Caco-2 (cell line): ENCODE data around the gene DPY30. TPM values are rescaled to one million over a fixed set of nuclear protein-coding genes. Genes with fewer than 3 reads are reported as not detected.

Source experiments
- BruUV-seq: library from RNA; stranded (reverse); fragments of 400-500 nt; replicated peaks from 2 replicates; lab custom pipeline; 2021; lab: Mats Ljungman, UMichigan
- CTCF ChIA-PET: fragments of 300-600 bp; sonication (Branson Sonifier 250); formaldehyde crosslinking; loops from one replicate; lab custom pipeline; 2022; ENCODE audit warnings: antibody characterized with exemption; lab: Charles Lee
- POLR2A ChIA-PET: fragments of 300-600 bp; sonication (Branson Sonifier 250); formaldehyde crosslinking; loops from one replicate; lab custom pipeline; 2022; ENCODE audit warnings: antibody characterized with exemption; lab: Charles Lee
- DNase-seq, 2 experiments: peaks; one replicate each; pipeline versions ENCODE4 v3.0.0 to v3.0.0-alpha.2; 2020 to 2022
- H3K27me3 ChIP-seq: replicated peaks from 2 replicates; pipeline ENCODE4 v1.6.0; 2011; ENCODE audit warnings: low read length; ENCODE audit not compliant: control insufficient read depth, insufficient read depth
- H3K36me3 ChIP-seq: 2 replicates; pipeline ENCODE4 v1.5.1; 2011; ENCODE audit warnings: low read length; ENCODE audit not compliant: control insufficient read depth, insufficient read depth
- H3K4me1 ChIP-seq: fragments of 250-450 bp; sonication (Bioruptor Pico); 2 replicates; pipeline ENCODE4 v1.5.1; 2020; ENCODE audit warnings: mild to moderate bottlenecking
- H3K4me3 ChIP-seq: 2 replicates; pipeline ENCODE4 v1.5.1; 2011; ENCODE audit warnings: low read depth, mild to moderate bottlenecking, control low read depth, low read length
- H3K9me3 ChIP-seq: fragments of 250-450 bp; sonication (Bioruptor Pico); 2 replicates; pipeline ENCODE4 v1.5.1; 2020; ENCODE audit warnings: mild to moderate bottlenecking, moderate library complexity
- H3K27ac Mint-ChIP-seq: one replicate; pipeline ENCODE4 v1.8.0; 2022; ENCODE audit warnings: mixed read lengths; ENCODE audit not compliant: unreplicated experiment
- H3K27me3 Mint-ChIP-seq: one replicate; pipeline ENCODE4 v1.8.0; 2022; ENCODE audit warnings: mixed read lengths; ENCODE audit not compliant: insufficient read depth, unreplicated experiment
- H3K36me3 Mint-ChIP-seq: one replicate; pipeline ENCODE4 v1.8.0; 2022; ENCODE audit warnings: mild to moderate bottlenecking, mixed read lengths; ENCODE audit not compliant: insufficient read depth, unreplicated experiment
- H3K4me1 Mint-ChIP-seq: one replicate; pipeline ENCODE4 v1.8.0; 2022; ENCODE audit warnings: low read depth, mixed read lengths; ENCODE audit not compliant: unreplicated experiment
- H3K4me3 Mint-ChIP-seq: one replicate; pipeline ENCODE4 v1.8.0; 2022; ENCODE audit warnings: mild to moderate bottlenecking, moderate library complexity, mixed read lengths; ENCODE audit not compliant: unreplicated experiment
- H3K9me3 Mint-ChIP-seq: one replicate; pipeline ENCODE4 v1.8.0; 2022; ENCODE audit warnings: mixed read lengths; ENCODE audit not compliant: unreplicated experiment
- CTCF ChIP-seq, 2 experiments: fragments of 200-600 bp in 1 of 2; IDR thresholded peaks; 1 replicate in 1 of 2; 2 replicates in 1 of 2; pipeline versions ENCODE4 v1.5.1 to v1.8.0; 2011 to 2022; ENCODE audit warnings: antibody characterized with exemption in 1 of 2, control low read depth in 1 of 2, inconsistent platforms in 1 of 2, low read depth in 1 of 2, low read length in 1 of 2, mild to moderate bottlenecking in 1 of 2, moderate library complexity in 1 of 2; ENCODE audit not compliant: insufficient read depth in 1 of 2, severe bottlenecking in 1 of 2, unreplicated experiment in 1 of 2
- intact Hi-C: fragments of 100-400 bp; cut with micrococcal nuclease; formaldehyde crosslinking; loops from one replicate; pipeline ENCODE4 v1.10.0; 2022; ENCODE audit not compliant: unreplicated experiment
- total RNA-seq: library from RNA; stranded (reverse); gene quantifications from 2 replicates; pipeline ENCODE4 v1.2.3, GENCODE V29; 2022

The DPY30 gene
- total RNA-seq, 1 experiment from 2014 or later, result 136 TPM

GRCh38 chr2:32067549-32067948 lies 27.9 kb upstream of the DPY30 start:
- intact Hi-C loops, result loop anchor here (10.0 kb wide), 1 partner anchor 287 kb away; the partner anchor contains the start of gene BIRC6
- Histone ChIP-seq H3K36me3 (no peaks in the 10 kb centered on the region), H3K9me3 (no peaks in the 10 kb centered on the region), H3K27me3 (no peaks in the 10 kb centered on the region), H3K4me3 (no peak overlapping the region), H3K4me1 (peaks cover 12% of the 10 kb centered on the region)
- Mint-ChIP-seq H3K36me3 (peaks cover 14% of the 10 kb centered on the region), H3K27me3 (no peaks in the 10 kb centered on the region), H3K4me1 (peaks cover 8% of the 10 kb centered on the region), H3K4me3 (no peak overlapping the region), H3K9me3 (no peaks in the 10 kb centered on the region), H3K27ac (no peak overlapping the region)
- TF ChIP-seq CTCF (IDR thresholded peaks at IDR 0.05; ENCODE audit: insufficient read depth in 1 of 2, low read depth in 1 of 2, low read length in 1 of 2, severe bottlenecking in 1 of 2, unreplicated experiment in 1 of 2), result no peak
- BruUV-seq, result no TSS peak
- no peak for DNase-seq
- ChIA-PET CTCF (interaction anchor here (0.9 kb wide), 1 partner anchor 28 kb away, joined by 3 read pairs; the partner anchor contains the start of gene DPY30), POLR2A (interaction anchor here (0.7 to 1.0 kb wide), 2 partner anchors 28 to 98 kb away, joined by 3 to 5 read pairs; partner anchors contain the start of gene SLC30A6)

- CTCF ChIA-PET, result interaction anchor here (3.2 kb wide), 1 partner anchor 9 kb away, joined by 13 read pairs; no protein-coding TSS in a partner anchor
These were observed 25.1 kb upstream of the DPY30 start for GRCh38 chr2:32064713-32065112.

More at GRCh38 chr2:32064713-32065112, 25.1 kb upstream of the DPY30 start:
- peak overlapping the region; percentile 78 for H3K27ac Mint-ChIP-seq
- no peak for DNase-seq
- H3K4me1 Mint-ChIP-seq, result peaks cover 7% of the 10 kb centered on the region
- H3K4me1 ChIP-seq, result no peaks in the 10 kb centered on the region; the same call in 1 of the 2 replicates
- no peaks in the 10 kb centered on the region for H3K9me3 ChIP-seq
- intact Hi-C loops, result loop anchor here (10.0 kb wide), 1 partner anchor 290 kb away; the partner anchor contains the start of gene BIRC6
- TF ChIP-seq CTCF (IDR thresholded peaks at IDR 0.05; ENCODE audit: insufficient read depth in 1 of 2, low read depth in 1 of 2, low read length in 1 of 2, severe bottlenecking in 1 of 2, unreplicated experiment in 1 of 2), result no peak
- no peaks in the 10 kb centered on the region for H3K9me3 Mint-ChIP-seq
- H3K36me3 ChIP-seq, result no peaks in the 10 kb centered on the region
- H3K4me3 ChIP-seq, result peak overlapping the region; percentile 94
- no peaks in the 10 kb centered on the region for H3K27me3 ChIP-seq
- BruUV-seq, result TSS peak; percentile 65
- H3K27me3 Mint-ChIP-seq, result no peaks in the 10 kb centered on the region
- peak overlapping the region; percentile 71 for H3K4me3 Mint-ChIP-seq
- POLR2A ChIA-PET, result interaction anchor here (0.6 to 3.5 kb wide), 2 partner anchors 25 to 603 kb away, joined by 3 to 79 read pairs; partner anchors contain the start of gene DPY30
- peaks cover 14% of the 10 kb centered on the region for H3K36me3 Mint-ChIP-seq
